HL-60 (cell line): ENCODE measurements around the gene KCNG2.

Experiments used
- DNase-seq, 2 experiments: peaks; one replicate each; pipeline ENCODE4 v3.0.0-alpha.2; 2010 to 2020; ENCODE audit warnings: low read depth in 1 of 2, low spot score in 1 of 2
- H3K27ac ChIP-seq: fragments of 250-450 bp; sonication (Bioruptor Pico); replicated peaks from 2 replicates; pipeline ENCODE4 v1.5.1; 2020; ENCODE audit warnings: mild to moderate bottlenecking, moderate library complexity
- H3K27me3 ChIP-seq: fragments of 250-450 bp; sonication (Bioruptor Pico); 2 replicates; pipeline ENCODE4 v1.5.1; 2021; ENCODE audit warnings: mild to moderate bottlenecking, moderate library complexity; ENCODE audit not compliant: insufficient read depth, poor library complexity, severe bottlenecking
- H3K4me3 ChIP-seq: replicated peaks from 2 replicates; pipeline ENCODE4 v1.5.1; 2011; ENCODE audit warnings: mild to moderate bottlenecking, control low read depth, low read length; ENCODE audit not compliant: insufficient read depth
- CTCF ChIP-seq: IDR thresholded peaks from one replicate; pipeline ENCODE4 v1.5.1; 2011; ENCODE audit warnings: low read length, control low read depth, inconsistent platforms; ENCODE audit not compliant: insufficient read depth
- GABPA ChIP-seq: IDR thresholded peaks from 2 replicates; pipeline ENCODE4 v1.6.1; 2012; ENCODE audit warnings: low read depth
- POLR2AphosphoS5 ChIP-seq: IDR thresholded peaks from 2 replicates; pipeline ENCODE4 v1.6.1; 2012; ENCODE audit warnings: low read depth
- REST ChIP-seq: IDR thresholded peaks from 2 replicates; pipeline ENCODE4 v1.6.1; 2012; ENCODE audit warnings: low read depth; ENCODE audit not compliant: insufficient replicate concordance
- SPI1 ChIP-seq: IDR thresholded peaks from 2 replicates; pipeline ENCODE4 v1.6.1; 2012; ENCODE audit warnings: low read depth, mild to moderate bottlenecking, borderline replicate concordance

The KCNG2 gene

GRCh38 chr18:79857082-79857671 lies 59.4 kb downstream of the KCNG2 start:
- Histone ChIP-seq H3K27ac (no peak overlapping the region), H3K4me3 (no peak overlapping the region), H3K27me3 (no peaks in the 10 kb centered on the region)
- peak in 1 of 2 experiments; percentile 23 for DNase-seq
- TF ChIP-seq CTCF (no peak), SPI1 (no peak), REST (no peak), GABPA (no peak), POLR2AphosphoS5 (no peak)

GRCh38 chr18:79859314-79859713 lies 61.6 kb downstream of the KCNG2 start:
- H3K27ac ChIP-seq: no peak overlapping the region
- TF ChIP-seq GABPA (no peak), CTCF (no peak), SPI1 (no peak), POLR2AphosphoS5 (no peak), REST (no peak)

GRCh38 chr18:79861687-79862086 lies 63.9 kb downstream of the KCNG2 start:
- TF ChIP-seq POLR2AphosphoS5 (no peak), SPI1 (no peak), CTCF (no peak), GABPA (no peak)
- no peak for DNase-seq
- no peak overlapping the region for H3K4me3 ChIP-seq
- no peaks in the 10 kb centered on the region for H3K27me3 ChIP-seq
- H3K27ac ChIP-seq: no peak overlapping the region

More at GRCh38 chr18:79859314-79859713, 61.6 kb downstream of the KCNG2 start:
- DNase-seq: no peak
- Histone ChIP-seq H3K27me3 (no peaks in the 10 kb centered on the region), H3K4me3 (no peak overlapping the region)

GRCh38 chr18:79862562-79862961 lies 64.8 kb downstream of the KCNG2 start:
- Histone ChIP-seq H3K27ac (no peak overlapping the region), H3K4me3 (no peak overlapping the region), H3K27me3 (no peaks in the 10 kb centered on the region)
- TF ChIP-seq SPI1 (no peak), GABPA (no peak), REST (no peak), POLR2AphosphoS5 (no peak), CTCF (no peak)
- no peak for DNase-seq
